ENCODE results near the gene SEMA6B. TPM values are rescaled to one million over a fixed set of nuclear protein-coding genes. Genes with fewer than 3 reads are reported as not detected.
A peak's percentile ranks its signal among the peaks of the same experiment; 100 is the strongest.

SEMA6B gene
- total and polyA plus RNA-seq, 2 of the 8 experiments (the other 6 are each of a cell fraction or from before 2014, with no cell fraction given), result 31.3 to 54.4 TPM

DNA sequence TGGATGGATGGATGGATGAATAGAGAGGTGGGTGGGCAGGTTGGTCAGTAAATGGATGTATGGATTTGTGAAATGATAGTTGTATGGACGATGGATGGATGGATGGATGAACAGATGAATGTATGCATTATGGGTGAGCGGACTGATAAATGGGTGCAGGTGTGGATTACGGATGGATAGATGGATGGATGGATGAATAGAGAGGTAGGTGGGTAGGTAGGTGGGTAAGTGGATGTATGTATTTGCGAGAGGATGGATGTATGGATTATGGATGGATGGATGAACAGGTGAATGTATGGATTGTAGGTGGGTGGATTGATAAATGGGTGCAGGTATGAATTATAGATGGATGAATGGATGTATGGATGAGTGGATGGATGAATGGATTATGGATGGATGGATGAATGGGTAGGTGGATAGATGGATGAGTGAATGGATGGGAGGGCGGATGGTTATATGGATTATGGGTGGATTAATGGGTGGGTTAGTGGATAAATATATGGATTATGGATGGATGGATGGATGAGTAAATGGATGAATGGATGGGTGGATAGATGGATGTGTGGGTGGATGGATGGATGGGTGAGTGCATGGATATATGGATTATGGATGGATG, 42.8 kb upstream of the SEMA6B start:
- Histone ChIP-seq H2BK20ac (ENCODE audit: low read length) (no peak overlapping the region), H3K4me1 (replicated peaks in 1 of 4; ENCODE audit: control insufficient read depth in 3 of 4, insufficient read depth in 4 of 4, low read length in 3 of 4) (peaks cover 0 to 4% (median 4%) of the 10 kb centered on the region in 4 experiments; a peak in 5 of 7 replicates), H3K56ac (replicated peaks; ENCODE audit: insufficient read length, low read depth, low read length) (peak overlapping the region; percentile 90), H3K4me3 (ENCODE audit: extremely low read depth in 1 of 4, insufficient read depth in 2 of 4, low read depth in 3 of 4, low read length in 4 of 4) (no peak overlapping the region), H3K4ac (replicated peaks; ENCODE audit: insufficient read length, low read depth, low read length) (no peak overlapping the region), H2BK5ac (ENCODE audit: low read depth, low read length) (no peak overlapping the region), H4K5ac (ENCODE audit: insufficient read length, low read depth, low read length) (no peak overlapping the region), H2AK5ac (ENCODE audit: low read depth, low read length) (no peak overlapping the region), H2AFZ (ENCODE audit: low read length) (no peak overlapping the region), H2BK15ac (ENCODE audit: low read length) (no peak overlapping the region), H3K36me3 (ENCODE audit: control insufficient read depth in 2 of 4, insufficient read depth in 4 of 4, low read length in 3 of 4) (no peaks in the 10 kb centered on the region), H3K18ac (ENCODE audit: extremely low read depth, low read length) (no peak overlapping the region), H3K79me1 (ENCODE audit: low read depth, low read length) (no peaks in the 10 kb centered on the region), H3K9ac (replicated peaks in 1 of 4; ENCODE audit: extremely low read depth in 1 of 4, low read depth in 3 of 4, low read length in 3 of 4) (no peak overlapping the region), H3K27ac (ENCODE audit: low read depth, low read length) (no peak overlapping the region), H4K8ac (ENCODE audit: extremely low read depth, insufficient read depth, low read length) (no peak overlapping the region), H3K23me2 (ENCODE audit: low read depth, low read length) (peaks cover 25% of the 10 kb centered on the region; the same call in 1 of the 2 replicates), H2BK120ac (replicated peaks; ENCODE audit: low read depth, low read length) (no peak overlapping the region), H3K14ac (ENCODE audit: insufficient read length) (no peak overlapping the region), H2BK12ac (ENCODE audit: low read depth, low read length) (no peak overlapping the region), H3K23ac (ENCODE audit: insufficient read length) (no peak overlapping the region), H3K9me3 (ENCODE audit: insufficient read depth in 2 of 2, low read depth in 1 of 2, low read length in 1 of 2) (no peaks in the 10 kb centered on the region), H4K20me1 (replicated peaks in 1 of 2; ENCODE audit: control insufficient read depth in 1 of 2, insufficient read depth in 2 of 2, low read length in 2 of 2) (peaks cover 0 to 7% of the 10 kb centered on the region in 2 experiments), H3K4me2 (ENCODE audit: insufficient read depth in 1 of 2, low read depth in 2 of 2, low read length in 2 of 2) (no peak overlapping the region), H3K79me2 (ENCODE audit: control insufficient read depth in 1 of 2, insufficient read depth in 2 of 2, low read length in 2 of 2) (no peaks in the 10 kb centered on the region), H3K27me3 (replicated peaks in 1 of 4; ENCODE audit: control insufficient read depth in 3 of 4, extremely low read depth in 1 of 4, insufficient read depth in 3 of 4, low read length in 3 of 4) (peaks cover 3 to 9% (median 8%) of the 10 kb centered on the region in 4 experiments; a peak in 6 of 7 replicates), H4K91ac (replicated peaks; ENCODE audit: insufficient read length, low read length) (no peak overlapping the region)
- FAIRE-seq, result no peak
- DNase-seq (ENCODE audit: low read depth in 1 of 2, low spot score in 2 of 2), result no peak
- WGBS, 2 experiments (ENCODE audit: extremely low coverage in 1 of 2, insufficient coverage in 1 of 2, insufficient read length in 1 of 2, insufficient replicate concordance in 2 of 2, low coverage in 1 of 2, low lambda C conversion rate in 2 of 2, missing lambda C conversion rate in 1 of 2), result 87 to 100% methylated on average over 3 to 5 of the region's 5 CpGs
- ChIA-PET CTCF (ENCODE audit: partially characterized antibody) (no interaction called here), POLR2A (ENCODE audit: partially characterized antibody) (no interaction called here)
- TF ChIP-seq TAF1 (IDR thresholded peaks at IDR 0.05; ENCODE audit: low read depth, low read length) (no peak), POLR2A (IDR thresholded peaks at IDR 0.05; ENCODE audit: control extremely low read depth in 1 of 2, low read depth in 2 of 2, low read length in 2 of 2) (no peak), MAFK (IDR thresholded peaks at IDR 0.05; ENCODE audit: low read depth, low read length) (no peak), CHD2 (IDR thresholded peaks at IDR 0.05; ENCODE audit: low read length) (no peak), JUND (IDR thresholded peaks at IDR 0.05; ENCODE audit: low read length) (no peak), RAD21 (IDR thresholded peaks at IDR 0.05 in 1 of 2, conservative IDR thresholded peaks at IDR 0.05 in 1 of 2; ENCODE audit: low read depth in 2 of 2, low read length in 2 of 2) (no peak), KDM5A (IDR thresholded peaks at IDR 0.05; ENCODE audit: low read length) (no peak), CBX8 (IDR thresholded peaks at IDR 0.05; ENCODE audit: borderline replicate concordance, low read depth, low read length) (no peak), CBX5 (IDR thresholded peaks at IDR 0.05; ENCODE audit: low read depth, low read length) (no peak), YY1 (IDR thresholded peaks at IDR 0.05; ENCODE audit: low read depth, low read length) (no peak), PHF8 (conservative IDR thresholded peaks at IDR 0.05; ENCODE audit: low read depth, low read length) (no peak)
- TF ChIP-seq, protein P1, sequence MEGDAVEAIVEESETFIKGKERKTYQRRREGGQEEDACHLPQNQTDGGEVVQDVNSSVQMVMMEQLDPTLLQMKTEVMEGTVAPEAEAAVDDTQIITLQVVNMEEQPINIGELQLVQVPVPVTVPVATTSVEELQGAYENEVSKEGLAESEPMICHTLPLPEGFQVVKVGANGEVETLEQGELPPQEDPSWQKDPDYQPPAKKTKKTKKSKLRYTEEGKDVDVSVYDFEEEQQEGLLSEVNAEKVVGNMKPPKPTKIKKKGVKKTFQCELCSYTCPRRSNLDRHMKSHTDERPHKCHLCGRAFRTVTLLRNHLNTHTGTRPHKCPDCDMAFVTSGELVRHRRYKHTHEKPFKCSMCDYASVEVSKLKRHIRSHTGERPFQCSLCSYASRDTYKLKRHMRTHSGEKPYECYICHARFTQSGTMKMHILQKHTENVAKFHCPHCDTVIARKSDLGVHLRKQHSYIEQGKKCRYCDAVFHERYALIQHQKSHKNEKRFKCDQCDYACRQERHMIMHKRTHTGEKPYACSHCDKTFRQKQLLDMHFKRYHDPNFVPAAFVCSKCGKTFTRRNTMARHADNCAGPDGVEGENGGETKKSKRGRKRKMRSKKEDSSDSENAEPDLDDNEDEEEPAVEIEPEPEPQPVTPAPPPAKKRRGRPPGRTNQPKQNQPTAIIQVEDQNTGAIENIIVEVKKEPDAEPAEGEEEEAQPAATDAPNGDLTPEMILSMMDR (IDR thresholded peaks at IDR 0.05; ENCODE audit: control extremely low read depth in 1 of 3, insufficient read depth in 1 of 3, low read depth in 1 of 3, low read length in 3 of 3), result no peak

Measured in H1 (cell line).